ENCODE measurements around the gene SMG6.

Gene SMG6

GRCh38 chr17:2082003-2082781, 221.4 kb downstream of the SMG6 start:
- H3K18ac ChIP-seq (ENCODE audit: low read depth in 1 of 2, low read length in 2 of 2) = peak overlapping the region; percentile 79 to 84
- H3K27me3 ChIP-seq (ENCODE audit: control insufficient read depth in 1 of 2, insufficient read depth in 1 of 2, low read length in 2 of 2) = no peaks in the 10 kb centered on the region
- H3K4me3 ChIP-seq (ENCODE audit: insufficient read depth in 1 of 2, low read depth in 1 of 2, low read length in 2 of 2) = no peak overlapping the region
- H4K8ac ChIP-seq (ENCODE audit: low read length) = peak overlapping the region; percentile 90
- peak; percentile 72 for DNase-seq
- peaks cover 19% of the 10 kb centered on the region for H3K79me1 ChIP-seq (replicated peaks; ENCODE audit: low read length, poor library complexity, severe bottlenecking)
- H2AK5ac ChIP-seq (ENCODE audit: low read length, severe bottlenecking) = peak overlapping the region; percentile 26
- H3K23ac ChIP-seq (ENCODE audit: low read length in 2 of 2) = no peak overlapping the region
- H4K91ac ChIP-seq (ENCODE audit: low read length) = peak overlapping the region; percentile 86
- H3K14ac ChIP-seq (ENCODE audit: low read length in 2 of 2) = peak overlapping the region in 1 of 2 experiments; percentile 30
- no peak overlapping the region for H3K4me2 ChIP-seq (ENCODE audit: low read length, poor library complexity, severe bottlenecking)
- H2BK12ac ChIP-seq (ENCODE audit: low read length in 2 of 2) = peak overlapping the region; percentile 75 to 85
- 59% methylated on average over 9 of the region's 9 CpGs for WGBS
- H3K9ac ChIP-seq (ENCODE audit: low read length) = peak overlapping the region; percentile 31
- no peak overlapping the region for H2BK15ac ChIP-seq (ENCODE audit: low read depth, poor library complexity, severe bottlenecking)
- no peak overlapping the region for H2BK5ac ChIP-seq (ENCODE audit: low read depth, low read length, poor library complexity, severe bottlenecking)
- H3K9me3 ChIP-seq (ENCODE audit: control insufficient read depth, low read length) = no peaks in the 10 kb centered on the region
- peaks cover 46 to 48% of the 10 kb centered on the region in 2 experiments for H3K36me3 ChIP-seq (ENCODE audit: control insufficient read depth in 1 of 2, insufficient read depth in 2 of 2, low read depth in 1 of 2, low read length in 2 of 2)
- peak overlapping the region; percentile 60 to 80 for H3K4ac ChIP-seq (ENCODE audit: low read depth in 1 of 2, low read length in 2 of 2)
- H2BK120ac ChIP-seq (ENCODE audit: low read depth, low read length) = no peak overlapping the region
- no peak overlapping the region for H3K27ac ChIP-seq (ENCODE audit: low read length, poor library complexity, severe bottlenecking)
- H2AFZ ChIP-seq (ENCODE audit: low read depth, low read length) = no peak overlapping the region
- peaks cover 40% of the 10 kb centered on the region for H3K4me1 ChIP-seq (ENCODE audit: control insufficient read depth, insufficient read depth, low read depth, low read length)

- Histone ChIP-seq H3K27me3 (ENCODE audit: control insufficient read depth in 1 of 2, insufficient read depth in 1 of 2, low read length in 2 of 2) (no peaks in the 10 kb centered on the region), H3K9me3 (ENCODE audit: control insufficient read depth, low read length) (no peaks in the 10 kb centered on the region), H3K9ac (ENCODE audit: low read length) (peak overlapping the region; percentile 31), H3K23ac (ENCODE audit: low read length in 2 of 2) (no peak overlapping the region), H3K14ac (ENCODE audit: low read length in 2 of 2) (no peak overlapping the region), H2BK15ac (ENCODE audit: low read depth, poor library complexity, severe bottlenecking) (no peak overlapping the region), H4K91ac (ENCODE audit: low read length) (peak overlapping the region; percentile 81), H3K4me1 (ENCODE audit: control insufficient read depth, insufficient read depth, low read depth, low read length) (peaks cover 36% of the 10 kb centered on the region), H2BK120ac (ENCODE audit: low read depth, low read length) (peak overlapping the region; percentile 19), H3K4me2 (ENCODE audit: low read length, poor library complexity, severe bottlenecking) (no peak overlapping the region), H2AK5ac (ENCODE audit: low read length, severe bottlenecking) (no peak overlapping the region), H2BK5ac (ENCODE audit: low read depth, low read length, poor library complexity, severe bottlenecking) (no peak overlapping the region), H3K36me3 (ENCODE audit: control insufficient read depth in 1 of 2, insufficient read depth in 2 of 2, low read depth in 1 of 2, low read length in 2 of 2) (peaks cover 49 to 50% of the 10 kb centered on the region in 2 experiments), H3K18ac (ENCODE audit: low read depth in 1 of 2, low read length in 2 of 2) (peak overlapping the region; percentile 5 to 79), H3K4ac (ENCODE audit: low read depth in 1 of 2, low read length in 2 of 2) (no peak overlapping the region), H2AFZ (ENCODE audit: low read depth, low read length) (no peak overlapping the region), H3K27ac (ENCODE audit: low read length, poor library complexity, severe bottlenecking) (no peak overlapping the region), H3K4me3 (ENCODE audit: insufficient read depth in 1 of 2, low read depth in 1 of 2, low read length in 2 of 2) (no peak overlapping the region), H3K79me1 (replicated peaks; ENCODE audit: low read length, poor library complexity, severe bottlenecking) (peaks cover 14% of the 10 kb centered on the region), H2BK12ac (ENCODE audit: low read length in 2 of 2) (peak overlapping the region in 1 of 2 experiments; percentile 75), H4K8ac (ENCODE audit: low read length) (peak overlapping the region; percentile 10)
- DNase-seq = no peak
- 69% methylated on average over 9 of the region's 9 CpGs for WGBS
Measured at GRCh38 chr17:2081564-2081963, 222.0 kb downstream of the SMG6 start.

- 81% methylated on average over 8 of the region's 8 CpGs for WGBS
Measured at GRCh38 chr17:2077040-2077439, 226.5 kb downstream of the SMG6 start.

GRCh38 chr17:2076087-2076984, 227.2 kb downstream of the SMG6 start:
- WGBS = 59% methylated on average over 17 of the region's 17 CpGs
- peak; percentile 61 for DNase-seq

More at GRCh38 chr17:2077040-2077439, 226.5 kb downstream of the SMG6 start:
- Histone ChIP-seq H2BK120ac (ENCODE audit: low read depth, low read length) (no peak overlapping the region), H3K9me3 (ENCODE audit: control insufficient read depth, low read length) (no peaks in the 10 kb centered on the region), H3K79me1 (replicated peaks; ENCODE audit: low read length, poor library complexity, severe bottlenecking) (peaks cover 4% of the 10 kb centered on the region), H3K27ac (ENCODE audit: low read length, poor library complexity, severe bottlenecking) (no peak overlapping the region), H2BK15ac (ENCODE audit: low read depth, poor library complexity, severe bottlenecking) (no peak overlapping the region), H3K9ac (ENCODE audit: low read length) (peak overlapping the region; percentile 36), H2BK12ac (ENCODE audit: low read length in 2 of 2) (peak overlapping the region in 1 of 2 experiments; percentile 17), H3K4ac (ENCODE audit: low read depth in 1 of 2, low read length in 2 of 2) (peak overlapping the region in 1 of 2 experiments; percentile 27), H2AK5ac (ENCODE audit: low read length, severe bottlenecking) (no peak overlapping the region), H4K8ac (ENCODE audit: low read length) (no peak overlapping the region), H3K23ac (ENCODE audit: low read length in 2 of 2) (no peak overlapping the region), H3K4me3 (ENCODE audit: insufficient read depth in 1 of 2, low read depth in 1 of 2, low read length in 2 of 2) (no peak overlapping the region), H2AFZ (ENCODE audit: low read depth, low read length) (no peak overlapping the region), H4K91ac (ENCODE audit: low read length) (no peak overlapping the region), H3K4me2 (ENCODE audit: low read length, poor library complexity, severe bottlenecking) (no peak overlapping the region), H3K36me3 (ENCODE audit: control insufficient read depth in 1 of 2, insufficient read depth in 2 of 2, low read depth in 1 of 2, low read length in 2 of 2) (peaks cover 45 to 59% of the 10 kb centered on the region in 2 experiments), H3K18ac (ENCODE audit: low read depth in 1 of 2, low read length in 2 of 2) (peak overlapping the region; percentile 1 to 68), H3K27me3 (ENCODE audit: control insufficient read depth in 1 of 2, insufficient read depth in 1 of 2, low read length in 2 of 2) (no peaks in the 10 kb centered on the region), H3K14ac (ENCODE audit: low read length in 2 of 2) (no peak overlapping the region), H3K4me1 (ENCODE audit: control insufficient read depth, insufficient read depth, low read depth, low read length) (peaks cover 20% of the 10 kb centered on the region), H2BK5ac (ENCODE audit: low read depth, low read length, poor library complexity, severe bottlenecking) (no peak overlapping the region)
- no peak for DNase-seq

More at GRCh38 chr17:2076087-2076984, 227.2 kb downstream of the SMG6 start:
- H3K14ac ChIP-seq (ENCODE audit: low read length in 2 of 2) = no peak overlapping the region
- no peaks in the 10 kb centered on the region for H3K9me3 ChIP-seq (ENCODE audit: control insufficient read depth, low read length)
- H4K91ac ChIP-seq (ENCODE audit: low read length) = peak overlapping the region; percentile 29
- H3K27me3 ChIP-seq (ENCODE audit: control insufficient read depth in 1 of 2, insufficient read depth in 1 of 2, low read length in 2 of 2) = no peaks in the 10 kb centered on the region
- peaks cover 22% of the 10 kb centered on the region for H3K4me1 ChIP-seq (ENCODE audit: control insufficient read depth, insufficient read depth, low read depth, low read length)
- no peak overlapping the region for H3K4me2 ChIP-seq (ENCODE audit: low read length, poor library complexity, severe bottlenecking)
- peak overlapping the region; percentile 36 for H3K9ac ChIP-seq (ENCODE audit: low read length)
- peaks cover 49 to 64% of the 10 kb centered on the region in 2 experiments for H3K36me3 ChIP-seq (ENCODE audit: control insufficient read depth in 1 of 2, insufficient read depth in 2 of 2, low read depth in 1 of 2, low read length in 2 of 2)
- no peak overlapping the region for H2BK120ac ChIP-seq (ENCODE audit: low read depth, low read length)
- peak overlapping the region; percentile 49 for H2AK5ac ChIP-seq (ENCODE audit: low read length, severe bottlenecking)
- peak overlapping the region; percentile 45 to 79 for H2BK12ac ChIP-seq (ENCODE audit: low read length in 2 of 2)
- peaks cover 4% of the 10 kb centered on the region for H3K79me1 ChIP-seq (replicated peaks; ENCODE audit: low read length, poor library complexity, severe bottlenecking)
- H2BK5ac ChIP-seq (ENCODE audit: low read depth, low read length, poor library complexity, severe bottlenecking) = no peak overlapping the region
- peak overlapping the region; percentile 45 for H4K8ac ChIP-seq (ENCODE audit: low read length)
- H3K18ac ChIP-seq (ENCODE audit: low read depth in 1 of 2, low read length in 2 of 2) = peak overlapping the region; percentile 46 to 68
- H3K27ac ChIP-seq (ENCODE audit: low read length, poor library complexity, severe bottlenecking) = no peak overlapping the region
- H3K4ac ChIP-seq (ENCODE audit: low read depth in 1 of 2, low read length in 2 of 2) = peak overlapping the region; percentile 12 to 27
- no peak overlapping the region for H3K23ac ChIP-seq (ENCODE audit: low read length in 2 of 2)
- H2BK15ac ChIP-seq (ENCODE audit: low read depth, poor library complexity, severe bottlenecking) = no peak overlapping the region
- H2AFZ ChIP-seq (ENCODE audit: low read depth, low read length) = no peak overlapping the region
- H3K4me3 ChIP-seq (ENCODE audit: insufficient read depth in 1 of 2, low read depth in 1 of 2, low read length in 2 of 2) = no peak overlapping the region
